ENCODE results near the gene TEX11.

TEX11 gene

GRCh38 chrX:70554081-70554480 lies 354.4 kb downstream of the TEX11 start:
- H3K9me2 ChIP-seq (replicated peaks; ENCODE audit: control insufficient read depth, low read length), result no peaks in the 10 kb centered on the region
- no peak overlapping the region for H3K4me3 ChIP-seq (ENCODE audit: low read length)
- no peaks in the 10 kb centered on the region for H3K9me3 ChIP-seq (ENCODE audit: control insufficient read depth, insufficient read depth, low read length)
- no peak overlapping the region for H3K27ac ChIP-seq (ENCODE audit: low read depth, low read length)
- H4K20me1 ChIP-seq (ENCODE audit: control insufficient read depth, insufficient read depth, low read depth, low read length), result no peaks in the 10 kb centered on the region
- TF ChIP-seq EZH2phosphoT487 (IDR thresholded peaks at IDR 0.05; ENCODE audit: borderline replicate concordance, low read length), result no peak
- peak; percentile 21 for TF ChIP-seq CTCF (IDR thresholded peaks at IDR 0.05; ENCODE audit: low read depth, low read length, poor library complexity, severe bottlenecking)
- H3F3A ChIP-seq (ENCODE audit: control insufficient read depth, insufficient read depth), result no peaks in the 10 kb centered on the region
- no peaks in the 10 kb centered on the region for H3K79me2 ChIP-seq (ENCODE audit: control insufficient read depth, low read length)
- no peaks in the 10 kb centered on the region for H3K36me3 ChIP-seq (ENCODE audit: control insufficient read depth, low read length)
- no peak overlapping the region for H3K4me2 ChIP-seq (ENCODE audit: low read length)
- peaks cover 4% of the 10 kb centered on the region for H3K4me1 ChIP-seq (ENCODE audit: control insufficient read depth, low read length)
- no peaks in the 10 kb centered on the region for H3K27me3 ChIP-seq (ENCODE audit: control insufficient read depth, low read length)

- H4K20me1 ChIP-seq (ENCODE audit: control insufficient read depth, insufficient read depth, low read depth, low read length), result no peaks in the 10 kb centered on the region
- H3K4me1 ChIP-seq (ENCODE audit: control insufficient read depth, low read length), result peaks cover 4% of the 10 kb centered on the region
- no peak overlapping the region for H3K4me2 ChIP-seq (ENCODE audit: low read length)
Observed at GRCh38 chrX:70553516-70553915, 355.0 kb downstream of the TEX11 start.

GRCh38 chrX:70552130-70552704 lies 356.3 kb downstream of the TEX11 start:
- Histone ChIP-seq H3K9me3 (ENCODE audit: control insufficient read depth, insufficient read depth, low read length) (no peaks in the 10 kb centered on the region), H3K4me2 (ENCODE audit: low read length) (no peak overlapping the region), H3K79me2 (ENCODE audit: control insufficient read depth, low read length) (no peaks in the 10 kb centered on the region), H3K27ac (ENCODE audit: low read depth, low read length) (no peak overlapping the region), H3K4me1 (ENCODE audit: control insufficient read depth, low read length) (peaks cover 4% of the 10 kb centered on the region), H3K27me3 (ENCODE audit: control insufficient read depth, low read length) (no peaks in the 10 kb centered on the region), H3K36me3 (ENCODE audit: control insufficient read depth, low read length) (no peaks in the 10 kb centered on the region), H3K4me3 (ENCODE audit: low read length) (no peak overlapping the region), H3F3A (ENCODE audit: control insufficient read depth, insufficient read depth) (no peaks in the 10 kb centered on the region), H4K20me1 (ENCODE audit: control insufficient read depth, insufficient read depth, low read depth, low read length) (no peaks in the 10 kb centered on the region), H3K9me2 (replicated peaks; ENCODE audit: control insufficient read depth, low read length) (no peaks in the 10 kb centered on the region)
- no peak for TF ChIP-seq CTCF (IDR thresholded peaks at IDR 0.05; ENCODE audit: low read depth, low read length, poor library complexity, severe bottlenecking)
- TF ChIP-seq EZH2phosphoT487 (IDR thresholded peaks at IDR 0.05; ENCODE audit: borderline replicate concordance, low read length), result no peak

More at GRCh38 chrX:70553516-70553915, 355.0 kb downstream of the TEX11 start:
- Histone ChIP-seq H3K9me2 (replicated peaks; ENCODE audit: control insufficient read depth, low read length) (no peaks in the 10 kb centered on the region), H3F3A (ENCODE audit: control insufficient read depth, insufficient read depth) (no peaks in the 10 kb centered on the region), H3K36me3 (ENCODE audit: control insufficient read depth, low read length) (no peaks in the 10 kb centered on the region), H3K79me2 (ENCODE audit: control insufficient read depth, low read length) (no peaks in the 10 kb centered on the region), H3K27ac (ENCODE audit: low read depth, low read length) (no peak overlapping the region), H3K27me3 (ENCODE audit: control insufficient read depth, low read length) (no peaks in the 10 kb centered on the region), H3K4me3 (ENCODE audit: low read length) (no peak overlapping the region), H3K9me3 (ENCODE audit: control insufficient read depth, insufficient read depth, low read length) (no peaks in the 10 kb centered on the region)
- TF ChIP-seq CTCF (IDR thresholded peaks at IDR 0.05; ENCODE audit: low read depth, low read length, poor library complexity, severe bottlenecking) (no peak), EZH2phosphoT487 (IDR thresholded peaks at IDR 0.05; ENCODE audit: borderline replicate concordance, low read length) (no peak)

All from DOHH2 (cell line).